ENCODE measurements around the gene SAMD8. TPM values are rescaled to one million over a fixed set of nuclear protein-coding genes. Genes with fewer than 3 reads are reported as not detected.
"Not testable (repeated sequence)": the region's sequence is repeated elsewhere in the genome, so short reads cannot be mapped to it uniquely, and the experiment has no call there.

SAMD8 gene
- total and polyA plus RNA-seq, 4 experiments from 2014 or later = 6.9 to 20.6 (median 14.3) TPM

DNA sequence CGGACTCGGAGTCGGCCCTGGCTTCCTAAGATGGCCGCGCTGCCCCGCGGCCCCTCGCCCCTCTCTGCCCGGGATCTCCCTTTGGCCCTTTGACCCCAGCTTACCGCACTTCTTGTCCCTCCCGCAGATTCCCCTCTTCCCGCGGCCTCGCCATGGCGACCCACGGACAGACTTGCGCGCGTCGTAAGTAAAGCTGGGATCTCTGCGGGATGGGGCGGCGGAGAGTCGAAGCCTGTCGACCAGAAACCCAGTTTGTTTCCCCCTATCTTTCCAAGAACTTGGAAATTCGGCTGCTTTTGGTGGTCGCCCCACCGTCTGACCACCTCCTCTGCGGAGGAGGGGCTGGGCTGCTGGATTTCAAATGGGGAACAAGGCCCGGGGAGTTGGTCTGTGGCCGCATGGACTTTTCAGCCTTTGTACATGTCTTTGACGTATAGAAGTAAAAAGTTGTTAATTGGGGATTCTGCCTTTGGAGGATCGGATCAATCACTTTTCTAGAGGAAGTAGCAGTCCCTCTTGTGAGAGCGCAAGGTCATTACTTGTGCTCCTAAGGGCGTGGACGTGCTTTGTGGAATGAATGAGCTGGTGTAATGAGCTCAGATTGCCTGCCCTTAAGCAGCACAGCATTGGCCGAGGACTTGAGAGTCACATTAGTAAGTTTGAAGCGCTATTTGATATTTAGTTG lies 99.7 kb downstream of the SAMD8 start:
- peaks cover 38% of the 10 kb centered on the region for H3K4me1 ChIP-seq (ENCODE audit: insufficient read depth, low read length)

DNA sequence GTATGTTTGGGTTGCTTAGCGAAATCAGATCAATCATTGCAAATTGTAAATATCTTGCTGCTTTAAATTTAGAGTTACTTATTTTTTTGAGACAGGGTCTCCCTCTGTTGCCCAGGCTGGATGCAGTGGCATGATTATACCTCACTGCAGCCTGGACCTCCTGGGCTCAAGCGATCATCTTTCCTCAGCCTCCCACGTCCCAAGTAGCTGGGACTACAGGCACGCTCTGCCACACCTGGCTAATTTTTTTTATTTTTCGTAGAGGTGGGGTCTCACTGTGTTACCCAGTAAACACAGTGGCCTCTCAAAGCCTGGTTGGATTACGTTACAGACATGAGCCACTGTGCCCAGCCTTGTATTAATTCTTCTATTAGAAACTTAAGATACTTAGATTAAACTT lies 100.9 kb downstream of the SAMD8 start:
- Mint-ChIP-seq H3K27me3 (no peaks in the 10 kb centered on the region), H3K4me3 (peak overlapping the region; percentile 10 to 100 (median 96)), H3K4me1 (peaks cover 27 to 48% (median 36%) of the 10 kb centered on the region in 4 donors), H3K9me3 (peaks cover 0 to 2% (median 0%) of the 10 kb centered on the region in 8 donors), H3K27ac (peak overlapping the region; percentile 73 to 100 (median 95)), H3K36me3 (peaks cover 27 to 43% of the 10 kb centered on the region in 2 donors)
- peak overlapping the region; percentile 97 for H3K27ac ChIP-seq (ENCODE audit: low read depth, low read length)
- ChIA-PET POLR2A (ENCODE audit: partially characterized antibody) (interaction anchor here (0.6 to 14.2 kb wide), 4 partner anchors 17 to 1063 kb away, joined by 3 to 284 read pairs (median 22); partner anchors contain the start of genes COMTD1 and SAMD8), CTCF (ENCODE audit: partially characterized antibody) (interaction anchor here (2.5 to 10.5 kb wide), 3 partner anchors 11 to 24 kb away, joined by 11 to 134 read pairs (median 115); partner anchors contain the start of gene COMTD1)
- peaks cover 34% of the 10 kb centered on the region for H3K36me3 ChIP-seq (ENCODE audit: insufficient read depth, low read length)
- intact Hi-C loops (cut with micrococcal nuclease) = no loop called here
- H3K9me3 ChIP-seq (ENCODE audit: control insufficient read depth in 1 of 2, low read length in 2 of 2) = no peaks in the 10 kb centered on the region
- no peaks in the 10 kb centered on the region for H3K27me3 ChIP-seq (ENCODE audit: insufficient read depth, low read length)
- no peak for DNase-seq
- H3K4me1 ChIP-seq (ENCODE audit: insufficient read depth, low read length) = peaks cover 50% of the 10 kb centered on the region
- no peak overlapping the region for H3K4me3 ChIP-seq (ENCODE audit: low read length in 2 of 2)

More for the DNA sequence above, 99.7 kb downstream of the SAMD8 start:
- peak overlapping the region; percentile 76 to 100 for H3K4me3 ChIP-seq (ENCODE audit: low read length in 2 of 2)
- H3K9me3 ChIP-seq (ENCODE audit: control insufficient read depth in 1 of 2, low read length in 2 of 2) = no peaks in the 10 kb centered on the region
- H3K4me3 Mint-ChIP-seq = peak overlapping the region; percentile 94 to 100 (median 99)
- peak overlapping the region; percentile 97 for H3K27ac ChIP-seq (ENCODE audit: low read depth, low read length)
- peak; percentile 16 to 55 (median 22) for DNase-seq
- H3K36me3 ChIP-seq (ENCODE audit: insufficient read depth, low read length) = peaks cover 22% of the 10 kb centered on the region
- intact Hi-C loops (cut with micrococcal nuclease) = no loop called here
- POLR2A ChIA-PET (ENCODE audit: partially characterized antibody) = interaction anchor here (0.7 to 14.2 kb wide), 19 partner anchors 8 to 1468 kb away, joined by 3 to 284 read pairs (median 5); partner anchors contain the start of genes ADK, AP3M1, COMTD1 and KAT6B
- H3K36me3 Mint-ChIP-seq = peaks cover 19 to 33% of the 10 kb centered on the region in 2 donors
- H3K9me3 Mint-ChIP-seq = peaks cover 0 to 2% (median 0%) of the 10 kb centered on the region in 8 donors
- peaks cover 21 to 40% (median 30%) of the 10 kb centered on the region in 4 donors for H3K4me1 Mint-ChIP-seq
- no peaks in the 10 kb centered on the region for H3K27me3 ChIP-seq (ENCODE audit: insufficient read depth, low read length)
- H3K27me3 Mint-ChIP-seq = no peaks in the 10 kb centered on the region
- peak overlapping the region; percentile 90 to 100 (median 97) for H3K27ac Mint-ChIP-seq
- CTCF ChIA-PET (ENCODE audit: partially characterized antibody) = interaction anchor here (1.0 to 10.5 kb wide), 7 partner anchors 12 to 98 kb away, joined by 3 to 134 read pairs (median 7); partner anchors contain the start of gene COMTD1

DNA sequence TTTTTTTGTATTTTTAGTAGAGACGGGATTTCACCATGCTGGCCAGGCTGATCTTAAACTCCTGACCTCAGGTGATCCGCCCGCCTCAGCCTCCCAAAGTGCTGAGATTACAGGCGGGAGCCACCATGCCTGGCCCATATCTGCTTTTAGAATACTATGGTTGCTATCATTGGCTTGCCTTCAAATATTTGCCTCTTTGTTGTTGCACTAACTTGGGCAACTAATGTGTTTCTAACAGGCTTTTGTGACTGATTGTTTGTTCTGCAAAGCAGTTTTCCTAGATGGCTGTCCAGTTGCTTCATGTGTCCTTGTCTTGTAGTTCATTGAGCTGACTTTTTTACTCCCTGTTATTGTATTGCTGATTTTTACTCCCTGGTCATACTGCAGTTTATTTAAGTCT lies 108.8 kb downstream of the SAMD8 start:
- Histone ChIP-seq H3K9me3 (ENCODE audit: control insufficient read depth in 1 of 2, low read length in 2 of 2) (no peaks in the 10 kb centered on the region), H3K27me3 (ENCODE audit: insufficient read depth, low read length) (no peaks in the 10 kb centered on the region), H3K36me3 (ENCODE audit: insufficient read depth, low read length) (peaks cover 69% of the 10 kb centered on the region), H3K4me3 (ENCODE audit: low read length in 2 of 2) (no peak overlapping the region), H3K27ac (ENCODE audit: low read depth, low read length) (no peak overlapping the region), H3K4me1 (ENCODE audit: insufficient read depth, low read length) (peaks cover 39% of the 10 kb centered on the region)
- peaks cover 51 to 84% of the 10 kb centered on the region in 2 donors for H3K36me3 Mint-ChIP-seq
- H3K27me3 Mint-ChIP-seq = no peaks in the 10 kb centered on the region
- H3K4me1 Mint-ChIP-seq = peaks cover 34 to 63% (median 42%) of the 10 kb centered on the region in 4 donors
- POLR2A ChIA-PET (ENCODE audit: partially characterized antibody) = interaction anchor here (3.0 kb wide), 1 partner anchor 10 kb away, joined by 13 read pairs; the partner anchor contains the start of gene VDAC2
- DNase-seq = no peak
- H3K4me3 Mint-ChIP-seq = no peak overlapping the region
- H3K9me3 Mint-ChIP-seq = no peaks in the 10 kb centered on the region
- intact Hi-C loops (cut with micrococcal nuclease) = no loop called here
- peak overlapping the region in 5 of 7 donors; percentile 7 to 74 (median 37) for H3K27ac Mint-ChIP-seq
- CTCF ChIA-PET (ENCODE audit: partially characterized antibody) = interaction anchor here (1.4 kb wide), 1 partner anchor 32 kb away, joined by 4 read pairs; no protein-coding TSS in a partner anchor

DNA sequence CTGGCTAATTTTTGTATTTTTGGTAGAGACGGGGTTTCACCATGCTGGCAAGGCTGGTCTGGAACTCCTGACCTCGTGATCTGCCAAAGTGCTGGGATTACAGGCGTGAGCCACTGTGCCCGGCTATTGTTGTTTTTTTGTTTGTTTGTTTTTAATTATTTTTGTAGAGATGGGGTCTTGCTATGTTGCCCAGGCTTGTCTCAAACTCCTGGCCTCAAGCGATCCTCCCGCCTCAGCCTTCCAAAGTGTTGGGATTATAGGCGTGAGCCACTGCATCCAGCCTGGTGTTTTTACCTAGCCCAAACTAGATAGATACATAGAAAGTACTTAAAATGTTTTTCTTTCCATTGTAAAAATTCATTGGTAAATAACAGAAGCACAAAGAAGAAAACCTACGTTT lies 110.0 kb downstream of the SAMD8 start:
- DNase-seq; H3K4me3 Mint-ChIP-seq; H3K27me3 Mint-ChIP-seq; H3K27me3 ChIP-seq (ENCODE audit: insufficient read depth, low read length); H3K9me3 Mint-ChIP-seq; H3K4me3 ChIP-seq (ENCODE audit: low read length in 2 of 2); intact Hi-C loops (cut with micrococcal nuclease); H3K9me3 ChIP-seq (ENCODE audit: control insufficient read depth in 1 of 2, low read length in 2 of 2); H3K27ac ChIP-seq (ENCODE audit: low read depth, low read length): not testable (repeated sequence)
- Histone ChIP-seq H3K36me3 (ENCODE audit: insufficient read depth, low read length) (peaks cover 65% of the 10 kb centered on the region), H3K4me1 (ENCODE audit: insufficient read depth, low read length) (peaks cover 39% of the 10 kb centered on the region)
- ChIA-PET POLR2A (ENCODE audit: partially characterized antibody) (interaction anchor here (0.6 to 1.8 kb wide), 2 partner anchors 13 to 25 kb away, joined by 4 to 7 read pairs; partner anchors contain the start of gene COMTD1), CTCF (ENCODE audit: partially characterized antibody) (interaction anchor here (1.0 to 17.8 kb wide), 3 partner anchors 11 to 35 kb away, joined by 3 to 399 read pairs (median 32); partner anchors contain the start of gene COMTD1)
- peaks cover 47 to 85% of the 10 kb centered on the region in 2 donors for H3K36me3 Mint-ChIP-seq
- H3K4me1 Mint-ChIP-seq = peaks cover 34 to 65% (median 44%) of the 10 kb centered on the region in 4 donors
- H3K27ac Mint-ChIP-seq = peak overlapping the region in 3 of 7 donors; percentile 7 to 23 (median 8)

DNA sequence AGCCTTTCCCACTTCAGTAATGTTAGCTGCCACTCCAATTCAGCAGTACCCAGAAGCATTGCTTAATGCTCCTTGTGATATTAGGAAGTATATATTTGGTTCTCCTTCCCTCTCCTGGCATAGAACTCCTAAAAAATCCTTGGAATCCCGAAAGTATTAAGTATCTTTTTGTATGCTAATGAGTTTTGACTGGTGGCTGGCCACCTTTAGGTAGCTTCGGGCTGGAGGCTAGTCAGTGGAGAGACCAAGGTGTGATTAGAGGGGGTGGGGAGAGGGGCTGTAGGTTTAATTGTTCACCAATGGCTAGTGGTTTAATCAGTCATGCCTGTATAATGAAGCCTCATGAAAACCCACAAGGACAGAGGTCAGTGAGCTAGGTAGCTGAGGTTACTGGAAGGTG lies 112.1 kb downstream of the SAMD8 start:
- Histone ChIP-seq H3K36me3 (ENCODE audit: insufficient read depth, low read length) (peaks cover 45% of the 10 kb centered on the region), H3K4me1 (ENCODE audit: insufficient read depth, low read length) (peaks cover 37% of the 10 kb centered on the region), H3K4me3 (ENCODE audit: low read length in 2 of 2) (no peak overlapping the region), H3K27ac (ENCODE audit: low read depth, low read length) (peak overlapping the region; percentile 33), H3K9me3 (ENCODE audit: control insufficient read depth in 1 of 2, low read length in 2 of 2) (no peaks in the 10 kb centered on the region), H3K27me3 (ENCODE audit: insufficient read depth, low read length) (no peaks in the 10 kb centered on the region)
- intact Hi-C loops (cut with micrococcal nuclease) = no loop called here
- peak overlapping the region in 1 of 8 donors; percentile 10 for H3K4me3 Mint-ChIP-seq
- no peaks in the 10 kb centered on the region for H3K9me3 Mint-ChIP-seq
- peak overlapping the region; percentile 8 to 77 (median 51) for H3K27ac Mint-ChIP-seq
- ChIA-PET POLR2A (ENCODE audit: partially characterized antibody) (interaction anchor here (0.6 to 15.2 kb wide), 3 partner anchors 10 to 57 kb away, joined by 3 to 284 read pairs (median 4); partner anchors contain the start of gene VDAC2), CTCF (ENCODE audit: partially characterized antibody) (interaction anchor here (1.1 to 17.8 kb wide), 5 partner anchors 9 to 37 kb away, joined by 3 to 399 read pairs (median 11); partner anchors contain the start of genes COMTD1 and VDAC2)
- H3K4me1 Mint-ChIP-seq = peaks cover 34 to 67% (median 48%) of the 10 kb centered on the region in 4 donors
- DNase-seq = no peak
- no peaks in the 10 kb centered on the region for H3K27me3 Mint-ChIP-seq
- peaks cover 45 to 80% of the 10 kb centered on the region in 2 donors for H3K36me3 Mint-ChIP-seq

DNA sequence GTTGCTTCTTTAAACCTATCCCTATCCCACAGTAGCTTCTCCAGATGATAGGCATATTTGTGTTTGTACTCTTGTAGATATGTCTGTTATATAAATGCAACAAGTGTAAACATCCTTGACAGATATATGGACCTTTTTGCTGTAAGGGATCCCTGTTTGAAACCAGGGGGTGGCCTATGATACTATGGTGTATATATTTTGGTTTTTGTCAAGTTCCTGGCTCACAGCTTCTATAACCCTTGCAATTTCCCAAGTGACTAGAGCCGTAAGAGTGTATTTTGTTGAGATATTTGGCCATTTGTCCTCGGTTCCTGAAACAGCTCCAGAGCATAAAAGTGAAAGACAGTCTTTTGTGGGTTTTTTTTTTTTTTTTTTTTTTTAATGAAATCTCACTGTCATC lies 114.6 kb downstream of the SAMD8 start:
- Histone ChIP-seq H3K4me1 (ENCODE audit: insufficient read depth, low read length) (peaks cover 48% of the 10 kb centered on the region), H3K36me3 (ENCODE audit: insufficient read depth, low read length) (peaks cover 33% of the 10 kb centered on the region), H3K9me3 (ENCODE audit: control insufficient read depth in 1 of 2, low read length in 2 of 2) (no peaks in the 10 kb centered on the region), H3K27ac (ENCODE audit: low read depth, low read length) (no peak overlapping the region), H3K4me3 (ENCODE audit: low read length in 2 of 2) (no peak overlapping the region), H3K27me3 (ENCODE audit: insufficient read depth, low read length) (no peaks in the 10 kb centered on the region)
- Mint-ChIP-seq H3K27ac (peak overlapping the region in 5 of 7 donors; percentile 29 to 82 (median 59)), H3K27me3 (no peaks in the 10 kb centered on the region), H3K9me3 (no peaks in the 10 kb centered on the region), H3K4me1 (peaks cover 35 to 64% (median 48%) of the 10 kb centered on the region in 4 donors), H3K4me3 (no peak overlapping the region), H3K36me3 (peaks cover 42 to 82% of the 10 kb centered on the region in 2 donors)
- ChIA-PET POLR2A (ENCODE audit: partially characterized antibody) (interaction anchor here (1.1 to 15.2 kb wide), 4 partner anchors 9 to 114 kb away, joined by 3 to 284 read pairs (median 6); partner anchors contain the start of genes COMTD1, SAMD8 and VDAC2), CTCF (ENCODE audit: partially characterized antibody) (interaction anchor here (1.0 to 17.8 kb wide), 7 partner anchors 6 to 1012 kb away, joined by 3 to 399 read pairs (median 13); partner anchors contain the start of genes COMTD1 and VDAC2)
- no peak for DNase-seq
- intact Hi-C loops (cut with micrococcal nuclease) = no loop called here

Data from CD4-positive, alpha-beta memory T cell (primary cell).